Large intestine (tissue), 3 donors: ENCODE measurements around the gene NIPAL1. TPM values are rescaled to one million over a fixed set of nuclear protein-coding genes. Genes with fewer than 3 reads are reported as not detected.

Experiments used
- DNase-seq, 2 donors: peaks; one replicate each; pipeline versions ENCODE4 v3.0.0 to v3.0.0-alpha.2; 2013
- H3K27ac ChIP-seq: one replicate; pipeline ENCODE4 v1.5.1; 2013; ENCODE audit warnings: low read length
- H3K27me3 ChIP-seq: 2 replicates; pipeline ENCODE4 v1.6.1; 2013; ENCODE audit warnings: low read length; ENCODE audit not compliant: control insufficient read depth, insufficient read depth
- H3K36me3 ChIP-seq: 2 replicates; pipeline ENCODE4 v1.6.1; 2013; ENCODE audit warnings: low read length; ENCODE audit not compliant: control insufficient read depth, insufficient read depth
- H3K4me1 ChIP-seq: one replicate; pipeline ENCODE4 v1.6.1; 2013; ENCODE audit warnings: low read length; ENCODE audit not compliant: control insufficient read depth, insufficient read depth
- H3K4me3 ChIP-seq: one replicate; pipeline ENCODE4 v1.5.1; 2013; ENCODE audit warnings: low read length
- H3K9me3 ChIP-seq: one replicate; pipeline ENCODE4 v1.6.1; 2013; ENCODE audit warnings: mild to moderate bottlenecking, low read depth, low read length, moderate library complexity; ENCODE audit not compliant: control insufficient read depth
- WGBS: methylation state at CpG from one replicate; pipeline ENCODE4 v1.1.5; 2013; ENCODE audit warnings: low lambda C conversion rate; ENCODE audit not compliant: insufficient coverage; 5-methylcytosine and 5-hydroxymethylcytosine counted together
- polyA plus RNA-seq: library from polyadenylated mRNA; unstranded; fragments of 120-200 nt; gene quantifications from one replicate; pipeline ENCODE4 v1.2.1, GENCODE V29; 2013

NIPAL1 gene
- polyA plus RNA-seq, 1 donor: 30.7 TPM

- 100% methylated on average over 1 of the region's 8 CpGs for WGBS
- H3K27ac ChIP-seq: no peak overlapping the region
- H3K36me3 ChIP-seq: no peaks in the 10 kb centered on the region
- no peaks in the 10 kb centered on the region for H3K27me3 ChIP-seq
- no peaks in the 10 kb centered on the region for H3K4me1 ChIP-seq
- DNase-seq: no peak
- H3K4me3 ChIP-seq: no peak overlapping the region
- H3K9me3 ChIP-seq: no peaks in the 10 kb centered on the region
These were observed 32.9 kb downstream of the NIPAL1 start for GRCh38 chr4:48049483-48049882.

- Histone ChIP-seq H3K4me3 (no peak overlapping the region), H3K36me3 (no peaks in the 10 kb centered on the region), H3K27me3 (no peaks in the 10 kb centered on the region), H3K4me1 (no peaks in the 10 kb centered on the region), H3K27ac (no peak overlapping the region), H3K9me3 (no peaks in the 10 kb centered on the region)
- no CpG with 5 or more reads among the region's 1 CpG for WGBS
- DNase-seq: no peak
These were observed 34.5 kb downstream of the NIPAL1 start for GRCh38 chr4:48051078-48051477.

- DNase-seq: no peak
- H3K4me3 ChIP-seq: no peak overlapping the region
- H3K36me3 ChIP-seq: no peaks in the 10 kb centered on the region
- WGBS: no CpG with 5 or more reads among the region's 5 CpGs
- H3K4me1 ChIP-seq: no peaks in the 10 kb centered on the region
- H3K27ac ChIP-seq: no peak overlapping the region
- no peaks in the 10 kb centered on the region for H3K9me3 ChIP-seq
- no peaks in the 10 kb centered on the region for H3K27me3 ChIP-seq
These were observed 42.3 kb downstream of the NIPAL1 start for GRCh38 chr4:48058617-48059530.

GRCh38 chr4:48064349-48064748 lies 47.8 kb downstream of the NIPAL1 start:
- Histone ChIP-seq H3K36me3 (no peaks in the 10 kb centered on the region), H3K27ac (no peak overlapping the region), H3K4me3 (no peak overlapping the region), H3K9me3 (no peaks in the 10 kb centered on the region), H3K27me3 (no peaks in the 10 kb centered on the region), H3K4me1 (no peaks in the 10 kb centered on the region)
- no peak for DNase-seq
- WGBS: no CpG with 5 or more reads among the region's 3 CpGs

- no peaks in the 10 kb centered on the region for H3K9me3 ChIP-seq
- H3K27ac ChIP-seq: no peak overlapping the region
- no peaks in the 10 kb centered on the region for H3K27me3 ChIP-seq
- no peaks in the 10 kb centered on the region for H3K4me1 ChIP-seq
- no peaks in the 10 kb centered on the region for H3K36me3 ChIP-seq
- no CpG with 5 or more reads among the region's 1 CpG for WGBS
- no peak for DNase-seq
- no peak overlapping the region for H3K4me3 ChIP-seq
These were observed 49.0 kb downstream of the NIPAL1 start for GRCh38 chr4:48065587-48066052.

- no peak overlapping the region for H3K27ac ChIP-seq
- no peaks in the 10 kb centered on the region for H3K9me3 ChIP-seq
- no peaks in the 10 kb centered on the region for H3K4me1 ChIP-seq
- no peaks in the 10 kb centered on the region for H3K27me3 ChIP-seq
- no peak for DNase-seq
- WGBS: no CpG with 5 or more reads among the region's 9 CpGs
- H3K4me3 ChIP-seq: no peak overlapping the region
- H3K36me3 ChIP-seq: no peaks in the 10 kb centered on the region
These were observed 51.0 kb downstream of the NIPAL1 start for GRCh38 chr4:48067536-48067935.

- Histone ChIP-seq H3K27me3 (no peaks in the 10 kb centered on the region), H3K27ac (no peak overlapping the region), H3K36me3 (no peaks in the 10 kb centered on the region), H3K9me3 (no peaks in the 10 kb centered on the region), H3K4me1 (no peaks in the 10 kb centered on the region), H3K4me3 (no peak overlapping the region)
- no peak for DNase-seq
- no CpG with 5 or more reads among the region's 2 CpGs for WGBS
These were observed 51.6 kb downstream of the NIPAL1 start for GRCh38 chr4:48068182-48068581.

DNA sequence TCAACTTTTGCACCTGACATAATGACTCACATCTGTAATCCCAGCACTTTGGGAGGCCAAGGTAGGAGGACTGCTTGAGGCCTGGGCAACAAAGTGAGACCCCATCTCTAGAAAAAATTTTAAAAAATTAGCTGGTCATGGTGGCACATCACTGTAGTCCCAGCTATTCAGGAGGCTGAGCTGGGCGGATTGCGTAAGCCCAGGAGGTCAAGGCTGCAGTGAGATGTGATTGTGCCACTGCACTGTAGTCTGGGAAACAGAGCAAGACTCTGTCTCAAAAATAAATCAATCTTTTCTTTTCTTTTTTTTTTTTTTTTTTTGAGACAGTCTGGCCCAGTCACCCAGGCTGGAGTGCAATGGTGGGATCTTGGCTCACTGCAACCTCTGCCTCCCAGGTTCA lies 52.5 kb downstream of the NIPAL1 start:
- WGBS: no CpG with 5 or more reads among the region's 2 CpGs
- no peaks in the 10 kb centered on the region for H3K9me3 ChIP-seq
- DNase-seq: no peak

GRCh38 chr4:48071191-48071590 lies 54.6 kb downstream of the NIPAL1 start:
- Histone ChIP-seq H3K27ac (peak overlapping the region; percentile 22), H3K36me3 (no peaks in the 10 kb centered on the region), H3K27me3 (no peaks in the 10 kb centered on the region), H3K4me1 (no peaks in the 10 kb centered on the region), H3K4me3 (no peak overlapping the region), H3K9me3 (no peaks in the 10 kb centered on the region)
- peak; percentile 36 to 70 for DNase-seq
- no CpG with 5 or more reads among the region's 3 CpGs for WGBS

More for the DNA sequence above, 52.5 kb downstream of the NIPAL1 start:
- Histone ChIP-seq H3K4me1 (no peaks in the 10 kb centered on the region), H3K27me3 (no peaks in the 10 kb centered on the region), H3K27ac (no peak overlapping the region), H3K4me3 (no peak overlapping the region), H3K36me3 (no peaks in the 10 kb centered on the region)

DNA sequence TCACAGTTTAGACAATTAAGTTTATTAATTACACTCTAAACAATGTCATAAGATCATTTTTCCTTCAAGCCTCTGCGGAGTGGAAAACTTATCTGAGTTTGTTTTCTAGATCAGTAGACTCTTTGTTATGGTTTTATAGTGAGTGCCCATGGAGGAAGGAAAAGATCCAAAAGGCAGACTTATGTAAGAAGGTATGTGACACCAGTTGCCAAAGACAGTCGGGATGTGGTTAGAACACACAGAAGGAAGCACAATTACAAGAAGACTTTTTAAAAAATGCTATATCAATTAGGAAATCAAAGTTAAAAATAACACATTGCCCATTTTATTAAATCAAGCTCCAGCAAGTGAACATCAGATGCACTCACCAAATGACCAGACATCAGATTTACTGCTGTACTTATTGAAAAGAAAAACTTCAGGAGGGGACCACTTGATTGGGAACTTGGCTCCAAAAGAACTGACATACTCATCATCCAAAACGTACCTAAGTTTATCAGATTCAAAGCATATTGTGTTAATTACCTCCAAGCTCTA lies 57.1 kb downstream of the NIPAL1 start:
- WGBS: 100% methylated on average over 1 of the region's 3 CpGs
- H3K9me3 ChIP-seq: no peaks in the 10 kb centered on the region
- H3K27ac ChIP-seq: no peak overlapping the region
- H3K36me3 ChIP-seq: no peaks in the 10 kb centered on the region
- H3K27me3 ChIP-seq: no peaks in the 10 kb centered on the region
- DNase-seq: no peak
- no peak overlapping the region for H3K4me3 ChIP-seq
- H3K4me1 ChIP-seq: no peaks in the 10 kb centered on the region
